ENCODE results near the gene C14orf180.

C14orf180 gene

DNA sequence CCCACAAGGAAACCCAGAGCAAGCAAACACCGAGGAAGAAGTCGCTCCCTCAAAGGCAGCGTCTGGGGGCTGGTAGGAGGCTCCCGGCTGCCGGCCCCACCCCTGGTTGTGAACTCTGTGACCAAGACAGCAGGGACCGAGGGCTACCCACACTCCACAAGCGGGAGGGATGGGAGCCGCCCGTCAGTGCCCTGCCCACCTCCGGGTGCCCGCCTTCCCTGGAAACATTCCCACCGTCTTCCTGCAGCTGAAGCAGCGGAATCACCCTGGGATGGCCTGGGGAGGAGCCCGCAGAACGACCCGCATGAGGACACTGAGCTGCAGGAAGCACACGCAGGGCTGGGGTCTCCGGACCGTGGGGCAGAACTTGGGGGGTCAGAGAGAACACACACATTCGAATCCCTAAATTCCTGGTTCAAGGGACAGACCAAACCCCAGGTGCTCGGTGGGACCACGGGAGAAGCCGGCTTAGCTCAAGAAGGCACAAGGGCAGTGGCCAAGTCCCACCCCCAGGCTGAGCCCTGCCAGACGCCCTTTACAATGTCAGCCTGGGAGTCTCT lies 33.5 kb upstream of the C14orf180 start:
- peaks cover 16% of the 10 kb centered on the region for H3K4me1 ChIP-seq
- no peaks in the 10 kb centered on the region for H3K27me3 ChIP-seq
- H3K9me3 ChIP-seq: no peaks in the 10 kb centered on the region
- peak; percentile 55 for DNase-seq
- TF ChIP-seq, protein P1, sequence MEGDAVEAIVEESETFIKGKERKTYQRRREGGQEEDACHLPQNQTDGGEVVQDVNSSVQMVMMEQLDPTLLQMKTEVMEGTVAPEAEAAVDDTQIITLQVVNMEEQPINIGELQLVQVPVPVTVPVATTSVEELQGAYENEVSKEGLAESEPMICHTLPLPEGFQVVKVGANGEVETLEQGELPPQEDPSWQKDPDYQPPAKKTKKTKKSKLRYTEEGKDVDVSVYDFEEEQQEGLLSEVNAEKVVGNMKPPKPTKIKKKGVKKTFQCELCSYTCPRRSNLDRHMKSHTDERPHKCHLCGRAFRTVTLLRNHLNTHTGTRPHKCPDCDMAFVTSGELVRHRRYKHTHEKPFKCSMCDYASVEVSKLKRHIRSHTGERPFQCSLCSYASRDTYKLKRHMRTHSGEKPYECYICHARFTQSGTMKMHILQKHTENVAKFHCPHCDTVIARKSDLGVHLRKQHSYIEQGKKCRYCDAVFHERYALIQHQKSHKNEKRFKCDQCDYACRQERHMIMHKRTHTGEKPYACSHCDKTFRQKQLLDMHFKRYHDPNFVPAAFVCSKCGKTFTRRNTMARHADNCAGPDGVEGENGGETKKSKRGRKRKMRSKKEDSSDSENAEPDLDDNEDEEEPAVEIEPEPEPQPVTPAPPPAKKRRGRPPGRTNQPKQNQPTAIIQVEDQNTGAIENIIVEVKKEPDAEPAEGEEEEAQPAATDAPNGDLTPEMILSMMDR (IDR thresholded peaks at IDR 0.05; ENCODE audit: low read depth, low read length): no peak
- H3K36me3 ChIP-seq: no peaks in the 10 kb centered on the region
- H3K4me3 ChIP-seq (ENCODE audit: low read depth, low read length): peak overlapping the region; percentile 55

DNA sequence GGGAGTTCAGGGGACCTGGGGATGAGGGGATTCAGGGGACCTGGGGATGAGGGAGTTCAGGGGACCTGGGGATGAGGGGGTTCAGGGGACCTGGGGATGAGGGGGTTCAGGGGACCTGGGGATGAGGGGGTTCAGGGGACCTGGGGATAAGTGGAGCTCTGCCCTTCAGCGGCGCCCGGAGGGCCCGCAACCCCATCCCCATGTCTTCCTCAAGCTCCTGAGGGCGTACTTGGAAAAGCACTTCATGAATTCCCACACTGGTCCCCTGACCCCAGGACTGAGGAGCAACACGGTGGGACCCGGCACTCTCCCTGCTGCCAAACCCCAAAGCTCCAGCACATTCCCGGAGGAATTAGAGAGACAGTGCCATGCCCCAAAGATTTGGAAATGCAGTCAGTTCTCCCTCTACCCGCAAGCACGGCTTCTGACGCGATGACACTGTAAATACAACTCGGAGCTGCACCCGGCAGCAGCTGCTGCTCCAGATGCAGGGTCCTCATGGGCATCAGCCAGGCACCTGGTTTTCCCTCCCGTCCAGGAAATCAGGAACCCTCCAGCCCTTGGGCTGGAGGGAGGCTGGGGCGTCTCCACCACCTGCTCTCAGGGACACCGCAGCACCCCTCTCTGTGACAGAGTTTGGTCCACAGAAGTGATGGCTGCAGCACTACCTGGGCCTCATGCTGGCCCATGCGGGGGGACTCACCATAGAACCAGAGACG lies 32.8 kb upstream of the C14orf180 start:
- Histone ChIP-seq H3K9me3 (no peaks in the 10 kb centered on the region), H3K36me3 (no peaks in the 10 kb centered on the region), H3K4me1 (peaks cover 17% of the 10 kb centered on the region), H3K4me3 (ENCODE audit: low read depth, low read length) (no peak overlapping the region), H3K27me3 (no peaks in the 10 kb centered on the region)
- no peak for DNase-seq
- TF ChIP-seq, protein P1 (IDR thresholded peaks at IDR 0.05; ENCODE audit: low read depth, low read length): no peak

DNA sequence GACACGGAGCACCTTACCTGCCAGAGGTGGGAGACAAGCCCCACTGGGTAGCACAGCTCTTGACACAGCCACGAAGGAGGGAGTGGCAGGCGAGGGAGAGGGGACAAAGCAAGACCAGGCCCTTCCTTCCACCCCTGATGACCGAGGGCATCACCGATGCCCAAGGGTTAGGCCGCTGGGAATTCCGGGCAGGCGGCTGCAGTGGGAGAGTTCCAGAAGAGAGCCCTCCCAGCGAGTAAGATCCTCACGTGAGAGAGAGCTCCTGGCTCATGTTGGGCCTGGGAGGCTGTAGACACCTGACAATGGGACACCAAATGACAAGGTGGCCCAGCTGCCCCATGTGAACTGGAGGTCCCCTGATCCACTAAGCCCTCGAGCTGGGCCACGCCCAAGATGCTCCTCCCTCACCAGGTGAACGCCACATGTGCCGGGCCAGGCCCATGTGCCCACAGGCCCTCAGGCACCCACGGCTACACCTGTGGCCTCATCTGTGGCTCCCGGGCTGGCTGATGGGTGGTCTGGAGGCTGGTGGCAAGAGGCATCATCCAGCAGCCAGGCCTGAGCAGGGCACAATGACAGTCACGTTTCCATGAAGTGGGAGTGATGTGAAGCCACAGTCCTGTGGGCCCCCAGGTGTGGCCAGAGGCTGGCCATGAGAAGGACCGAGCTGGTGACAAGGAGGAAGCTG lies 32.1 kb upstream of the C14orf180 start:
- H3K9me3 ChIP-seq: no peaks in the 10 kb centered on the region
- DNase-seq: no peak
- peaks cover 20% of the 10 kb centered on the region for H3K4me1 ChIP-seq
- H3K27me3 ChIP-seq: no peaks in the 10 kb centered on the region
- no peak overlapping the region for H3K4me3 ChIP-seq (ENCODE audit: low read depth, low read length)
- TF ChIP-seq, protein P1 (IDR thresholded peaks at IDR 0.05; ENCODE audit: low read depth, low read length): no peak
- no peaks in the 10 kb centered on the region for H3K36me3 ChIP-seq

DNA sequence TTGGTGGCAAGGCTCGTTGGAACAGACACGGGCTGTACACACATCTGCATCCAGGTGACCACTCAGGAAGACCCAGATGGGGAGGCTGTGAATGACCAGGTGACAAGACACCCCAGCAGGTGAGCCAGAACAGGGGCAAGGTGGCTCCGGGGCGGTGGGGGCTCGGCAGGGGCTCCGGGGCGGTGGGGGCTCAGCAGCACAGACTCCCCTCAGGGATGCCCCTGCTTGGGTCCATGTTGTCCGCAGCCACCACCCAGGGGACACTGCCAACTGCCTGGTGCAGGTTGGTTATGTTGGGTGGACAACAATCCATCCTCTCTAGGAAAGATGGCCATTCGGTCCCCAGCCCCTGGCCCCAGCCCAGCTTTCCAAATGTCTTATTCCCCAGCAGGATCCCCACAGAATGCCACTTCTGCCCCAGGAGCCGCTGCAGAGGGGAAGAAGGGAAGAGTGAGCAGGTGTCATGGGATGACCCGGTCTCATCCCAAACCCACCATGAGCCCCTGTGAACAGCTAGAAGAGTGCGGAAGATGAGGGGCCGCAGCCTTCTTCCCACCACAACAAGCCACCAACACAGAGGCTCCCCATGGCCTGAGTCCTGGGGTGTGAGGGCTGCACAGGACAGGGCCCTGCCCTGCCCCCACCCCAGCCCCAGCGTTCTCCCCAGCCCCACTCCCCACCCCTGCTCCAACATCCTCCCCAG lies 31.4 kb upstream of the C14orf180 start:
- peaks cover 15% of the 10 kb centered on the region for H3K4me1 ChIP-seq
- DNase-seq: no peak
- TF ChIP-seq, protein P1 (IDR thresholded peaks at IDR 0.05; ENCODE audit: low read depth, low read length): no peak
- H3K4me3 ChIP-seq (ENCODE audit: low read depth, low read length): no peak overlapping the region
- no peaks in the 10 kb centered on the region for H3K36me3 ChIP-seq
- no peaks in the 10 kb centered on the region for H3K9me3 ChIP-seq
- H3K27me3 ChIP-seq: no peaks in the 10 kb centered on the region

DNA sequence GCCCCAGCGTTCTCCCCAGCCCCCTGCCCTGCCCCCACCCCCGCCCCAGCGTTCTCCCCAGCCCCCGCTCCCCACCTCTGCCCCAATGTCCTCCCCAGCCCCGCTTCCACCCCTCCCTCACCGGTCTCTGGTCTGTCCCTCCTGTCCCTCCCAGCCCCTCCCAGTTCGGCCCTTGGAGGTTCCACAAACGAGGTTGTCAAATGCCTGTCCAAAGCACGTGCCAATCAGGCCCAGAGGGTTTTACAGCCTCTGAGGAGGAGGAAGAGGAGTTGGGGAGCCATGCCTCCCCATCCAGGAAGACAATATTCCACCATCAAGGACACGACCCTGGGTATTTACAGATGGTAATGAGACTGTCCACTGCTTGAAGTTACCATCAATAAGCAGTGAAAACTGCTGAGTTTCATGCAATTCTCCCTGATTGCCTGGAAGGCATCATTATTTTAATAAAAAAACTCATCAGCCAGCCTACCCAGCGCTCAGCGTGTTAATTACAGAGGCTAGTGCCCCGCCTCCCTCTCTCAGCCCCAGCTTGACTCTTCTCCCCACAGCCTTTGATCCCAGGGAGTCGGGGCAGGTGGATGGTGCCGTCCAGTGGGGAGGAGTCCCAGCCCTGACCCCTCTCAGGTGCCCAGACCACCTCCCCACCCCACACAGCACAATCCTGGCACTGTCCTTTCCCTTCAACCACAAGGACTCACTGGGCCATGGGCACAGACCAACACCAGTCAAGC lies 30.6 kb upstream of the C14orf180 start:
- H3K4me1 ChIP-seq: peaks cover 15% of the 10 kb centered on the region
- H3K36me3 ChIP-seq: no peaks in the 10 kb centered on the region
- TF ChIP-seq, protein P1 (IDR thresholded peaks at IDR 0.05; ENCODE audit: low read depth, low read length): no peak
- DNase-seq: no peak
- no peaks in the 10 kb centered on the region for H3K27me3 ChIP-seq
- H3K4me3 ChIP-seq (ENCODE audit: low read depth, low read length): no peak overlapping the region
- no peaks in the 10 kb centered on the region for H3K9me3 ChIP-seq

All from BE2C (cell line).